ENCODE measurements around the gene TENT4A.

The TENT4A gene

GRCh38 chr5:6700685-6701355 lies 12.4 kb upstream of the TENT4A start:
- no peak for DNase-seq (ENCODE audit: low read depth)

GRCh38 chr5:6701491-6701890 lies 11.7 kb upstream of the TENT4A start:
- no peak for DNase-seq (ENCODE audit: low read depth)

DNA sequence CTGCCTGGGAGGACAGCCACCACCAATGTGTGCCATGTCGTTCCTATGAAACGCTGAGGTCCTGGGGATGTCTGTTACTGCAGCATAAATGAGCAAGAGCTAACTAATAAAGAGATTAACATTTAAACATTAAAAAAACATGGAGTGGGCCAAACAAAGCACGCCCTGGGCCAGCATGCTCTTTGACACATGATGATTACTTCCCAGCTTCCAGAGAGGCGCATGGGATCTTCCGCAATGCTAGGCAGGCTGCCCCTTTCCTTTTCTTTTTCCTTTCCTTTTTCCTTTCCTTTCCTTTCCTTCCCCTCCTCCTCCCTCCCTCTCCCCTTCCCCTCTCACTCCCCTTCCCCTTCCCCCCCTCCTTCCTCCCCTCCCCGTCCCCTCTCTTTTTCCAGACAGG lies 10.6 kb upstream of the TENT4A start:
- DNase-seq (ENCODE audit: low read depth): no peak

DNA sequence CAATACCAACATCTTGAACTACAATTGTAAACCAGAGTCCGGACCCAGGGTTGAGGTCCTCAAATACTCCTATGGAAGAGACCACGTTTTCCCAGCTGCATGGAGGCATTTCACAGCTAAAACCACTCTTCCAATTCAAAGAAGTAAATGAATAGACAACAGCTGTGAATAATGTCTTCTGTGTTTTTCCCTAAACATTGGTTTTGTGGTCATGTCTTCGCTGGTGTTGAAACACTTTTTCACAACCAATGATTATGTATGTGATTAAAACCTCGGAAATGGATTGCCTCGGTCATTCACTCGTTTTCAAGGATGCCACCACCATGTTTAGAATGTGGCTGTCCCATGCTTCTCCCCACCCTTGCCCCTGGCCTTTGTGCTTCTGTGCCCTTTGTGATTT lies 9.4 kb upstream of the TENT4A start:
- DNase-seq (ENCODE audit: low read depth): no peak

GRCh38 chr5:6704361-6704851 lies 8.8 kb upstream of the TENT4A start:
- no peak for DNase-seq (ENCODE audit: low read depth)

GRCh38 chr5:6705088-6705487 lies 8.1 kb upstream of the TENT4A start:
- no peak for DNase-seq (ENCODE audit: low read depth)

DNA sequence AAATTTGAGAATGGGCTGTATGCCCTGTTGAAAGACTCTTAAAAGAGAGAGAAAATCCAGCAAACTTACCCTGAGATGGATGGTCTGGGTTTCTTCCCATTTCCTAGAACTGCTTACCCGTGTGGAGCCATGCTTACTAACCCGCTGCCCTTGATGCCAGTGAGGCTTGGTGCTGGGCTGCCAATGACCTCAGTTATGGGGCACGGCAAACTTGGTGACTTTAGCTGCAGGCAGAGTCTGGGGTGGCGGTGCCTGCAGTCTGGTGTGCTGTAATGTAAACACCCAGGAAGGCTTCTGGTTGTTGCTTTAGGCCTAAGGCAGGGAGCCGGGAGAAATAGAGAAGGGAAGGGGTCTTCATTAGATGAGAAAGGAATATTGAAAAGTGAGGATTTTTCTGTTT lies 7.3 kb upstream of the TENT4A start:
- DNase-seq (ENCODE audit: low read depth): no peak

DNA sequence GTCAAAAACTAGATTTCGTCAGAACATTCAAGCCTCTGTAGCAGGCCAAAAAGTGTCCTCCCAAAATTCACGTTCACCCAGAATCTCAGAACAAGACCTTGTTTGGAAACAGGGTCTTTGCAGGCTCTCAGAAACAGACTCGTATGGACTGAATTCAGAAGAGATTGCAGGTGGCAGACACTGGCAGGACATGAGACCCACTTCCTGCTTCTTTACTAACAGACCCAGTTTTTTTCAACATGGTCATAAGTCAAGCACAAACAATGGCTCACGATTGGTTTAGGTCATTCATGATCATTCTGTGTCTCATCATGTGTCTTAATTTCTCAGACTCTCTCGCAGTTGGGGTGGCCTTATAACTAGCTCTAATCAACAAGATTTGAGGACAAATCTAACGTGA lies 5.4 kb upstream of the TENT4A start:
- DNase-seq (ENCODE audit: low read depth): no peak

- no peak for DNase-seq (ENCODE audit: low read depth)
Observed at GRCh38 chr5:6708814-6709213, 4.4 kb upstream of the TENT4A start.

- DNase-seq (ENCODE audit: low read depth): no peak
Observed at GRCh38 chr5:6710070-6710469, 3.2 kb upstream of the TENT4A start.

DNA sequence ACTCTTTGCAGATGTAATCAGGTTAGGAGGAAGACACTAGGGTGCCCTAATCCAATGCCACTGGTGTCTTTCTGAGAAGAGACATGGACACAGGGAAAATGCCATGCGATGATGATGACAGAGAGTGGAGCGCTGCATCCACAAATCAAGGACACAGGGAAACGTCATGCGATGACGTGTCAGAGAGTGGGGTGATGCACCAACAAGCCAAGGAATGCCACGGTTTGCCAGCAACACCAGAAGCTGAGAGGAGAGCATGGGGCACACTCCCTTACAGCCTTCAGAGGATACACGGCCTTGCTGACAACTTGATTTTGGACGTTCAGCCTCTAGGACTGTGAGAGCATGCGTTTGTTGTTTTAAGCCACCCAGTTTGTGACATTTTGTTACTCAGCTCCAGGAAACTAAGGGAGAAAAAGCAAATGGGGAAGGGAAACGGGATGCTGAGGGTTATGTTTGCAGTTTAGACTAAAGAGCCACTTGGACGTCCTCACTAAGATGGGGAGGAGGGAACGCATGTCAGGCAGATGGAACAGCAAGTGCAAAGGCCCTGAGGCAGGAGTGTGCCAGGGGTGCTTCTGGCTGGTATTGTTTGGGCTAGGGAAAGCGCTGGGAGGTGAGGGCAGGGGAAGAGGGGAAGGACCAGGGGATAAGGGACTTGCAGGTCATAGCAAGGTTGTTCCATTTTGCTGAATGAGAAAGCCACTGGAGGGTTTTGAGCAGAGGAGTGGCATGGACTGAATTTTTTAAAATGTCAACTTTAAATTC lies 2.5 kb upstream of the TENT4A start:
- DNase-seq (ENCODE audit: low read depth): no peak

- no peak for DNase-seq (ENCODE audit: low read depth)
Observed at GRCh38 chr5:6711409-6712141, 1.7 kb upstream of the TENT4A start.

- peak; percentile 33 for DNase-seq (ENCODE audit: low read depth)
Observed at GRCh38 chr5:6712142-6712576, 1.1 kb upstream of the TENT4A start.

DNA sequence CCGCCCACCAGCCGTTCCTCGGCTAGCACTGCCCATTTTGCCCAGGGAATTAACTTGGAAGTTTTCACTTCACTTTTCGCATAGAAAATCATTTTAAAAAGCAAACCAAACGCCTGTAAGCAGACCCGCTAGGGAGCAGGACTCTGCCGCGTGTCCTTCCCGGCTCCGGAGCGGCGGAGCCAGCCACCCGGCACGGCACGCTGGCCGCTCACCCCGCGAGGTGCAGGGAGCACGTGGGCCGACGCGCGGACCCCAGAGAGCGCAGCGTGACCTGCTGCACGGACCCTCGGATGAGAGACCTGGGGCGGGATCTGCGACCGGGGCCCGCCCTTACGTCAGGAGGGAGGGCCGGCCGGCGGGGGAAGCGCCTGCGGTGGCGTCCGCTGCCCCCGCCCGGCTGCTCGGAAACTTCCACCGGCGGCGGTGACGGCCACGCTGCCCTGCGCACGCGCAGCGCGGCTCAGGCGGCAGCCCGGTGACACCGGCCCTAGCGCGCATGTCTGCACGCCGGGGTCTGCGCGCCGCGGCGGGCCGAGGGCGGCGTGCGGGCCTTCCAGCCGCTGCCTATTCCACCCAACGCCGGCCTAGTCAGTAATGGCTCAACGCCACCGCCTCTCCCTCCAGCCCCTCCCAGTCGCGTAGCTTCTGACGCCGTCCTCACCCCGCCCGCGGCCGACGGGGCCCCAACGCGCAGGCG lies 507 bp upstream of the TENT4A start:
- peak; percentile 98 for DNase-seq (ENCODE audit: low read depth)

DNA sequence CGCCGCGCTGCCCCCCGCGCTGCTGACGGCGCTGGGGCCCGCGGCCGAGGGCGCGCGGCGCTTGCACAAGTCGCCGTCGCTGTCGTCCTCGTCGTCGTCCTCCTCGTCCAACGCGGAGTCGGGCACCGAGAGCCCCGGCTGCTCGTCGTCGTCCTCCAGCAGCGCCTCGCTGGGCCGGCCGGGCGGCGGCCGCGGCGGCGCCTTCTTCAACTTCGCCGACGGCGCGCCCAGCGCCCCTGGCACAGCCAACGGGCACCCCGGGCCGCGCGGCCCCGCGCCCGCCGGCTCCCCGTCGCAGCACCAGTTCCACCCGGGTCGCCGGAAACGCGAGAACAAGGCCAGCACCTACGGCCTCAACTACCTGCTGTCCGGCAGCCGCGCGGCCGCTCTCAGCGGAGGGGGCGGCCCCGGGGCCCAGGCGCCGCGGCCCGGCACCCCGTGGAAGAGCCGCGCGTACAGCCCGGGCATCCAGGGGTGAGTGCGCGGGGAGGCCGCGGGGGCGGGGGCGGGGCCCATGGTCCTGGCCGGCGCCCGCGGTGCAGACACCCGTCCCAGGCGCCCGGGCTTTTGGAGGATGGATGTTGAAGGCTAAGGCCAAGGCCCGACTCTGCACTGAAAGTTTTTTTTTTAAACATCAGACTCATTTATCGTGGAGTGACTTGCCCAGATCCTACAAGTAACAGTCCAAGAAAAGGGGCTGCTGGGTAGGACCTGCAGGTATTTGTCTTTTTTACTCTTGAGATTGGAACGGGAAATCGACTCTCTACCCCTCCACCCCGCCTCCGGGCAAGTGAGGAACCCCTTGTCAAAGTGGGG lies 1.2 kb downstream of the TENT4A start:
- DNase-seq (ENCODE audit: low read depth): peak; percentile 10

DNA sequence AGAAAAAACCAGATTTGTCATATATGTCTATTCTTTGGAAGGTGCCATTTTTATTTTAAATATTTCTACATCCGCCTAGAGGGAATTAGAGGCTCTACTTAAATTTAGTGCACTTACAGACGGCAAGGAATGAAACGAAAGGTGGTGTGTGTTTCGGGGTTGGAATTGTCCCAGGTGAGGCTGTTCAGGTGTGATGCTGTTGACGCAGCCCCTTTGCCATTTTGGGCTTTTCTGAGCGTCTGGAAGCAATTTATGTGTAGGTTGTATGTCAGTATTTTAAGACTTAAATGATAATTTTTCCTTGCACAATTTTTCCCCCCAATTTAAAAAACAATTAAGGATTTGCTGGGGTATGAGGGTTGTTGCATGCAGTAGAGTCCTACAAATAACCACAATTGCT lies 2.0 kb downstream of the TENT4A start:
- no peak for DNase-seq (ENCODE audit: low read depth)

DNA sequence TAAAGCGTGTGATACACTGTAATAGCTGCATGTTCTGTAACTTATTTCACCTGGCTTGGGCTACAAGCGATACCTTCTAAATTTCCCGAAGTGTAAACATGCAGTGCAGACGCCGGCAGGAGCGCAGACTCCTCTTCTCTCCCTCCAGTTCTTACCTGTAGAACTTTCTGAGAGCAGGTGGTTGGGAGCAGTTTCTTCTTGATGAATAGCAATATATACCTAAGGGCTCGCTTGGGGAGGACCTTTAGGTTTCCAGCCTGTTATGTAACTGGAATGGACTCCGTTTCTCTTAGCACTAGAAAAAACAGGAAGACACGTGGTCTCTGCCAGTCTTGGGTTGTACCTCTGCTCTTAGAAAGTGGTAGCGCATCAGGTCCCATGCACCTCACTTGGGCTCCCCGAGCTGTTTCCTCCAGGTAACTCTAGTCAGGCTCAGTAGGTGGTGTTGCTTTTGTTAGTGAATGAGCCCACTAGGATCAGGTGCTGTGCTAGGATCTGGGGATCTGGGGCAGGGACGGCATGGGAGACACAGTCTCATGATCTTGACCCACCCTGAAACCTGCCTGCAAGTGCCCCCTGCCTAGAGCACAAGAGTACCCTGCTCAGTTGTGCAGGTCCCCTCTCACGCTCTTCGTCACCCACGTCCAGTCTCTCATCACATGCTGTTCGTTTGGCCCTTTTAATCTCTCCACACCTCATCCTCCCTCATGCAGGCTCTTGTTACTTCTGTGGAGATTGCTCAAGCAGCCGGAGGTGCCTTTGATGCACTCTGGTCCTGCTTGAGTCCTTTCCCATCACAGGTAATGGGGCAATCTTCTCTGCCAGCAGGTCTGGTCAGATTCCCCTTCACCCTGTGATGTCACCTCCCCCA lies 2.8 kb downstream of the TENT4A start:
- no peak for DNase-seq (ENCODE audit: low read depth)

- no peak for DNase-seq (ENCODE audit: low read depth)
Observed at GRCh38 chr5:6716629-6717149, 3.5 kb downstream of the TENT4A start.

GRCh38 chr5:6717247-6717646 lies 4.0 kb downstream of the TENT4A start:
- DNase-seq (ENCODE audit: low read depth): no peak

DNA sequence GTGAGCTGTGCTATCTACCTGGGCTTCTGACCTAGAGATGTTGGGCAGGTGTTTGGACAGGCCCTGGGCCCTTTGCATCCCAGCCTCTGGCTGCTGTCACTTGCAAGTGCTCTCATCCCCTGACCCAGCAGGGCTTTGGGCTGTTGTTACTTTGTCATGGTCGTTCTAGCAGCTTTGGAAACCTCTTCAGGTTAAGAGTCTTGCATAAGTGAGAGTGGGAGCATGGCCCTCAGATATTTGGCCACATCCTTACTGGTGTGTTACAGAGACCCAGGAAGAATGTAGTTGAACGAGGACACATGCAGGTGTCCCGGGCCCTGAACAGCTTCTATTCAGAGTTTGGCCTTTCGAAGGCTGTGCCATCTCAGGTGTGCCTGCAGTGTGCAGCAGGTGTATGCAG lies 4.5 kb downstream of the TENT4A start:
- DNase-seq (ENCODE audit: low read depth): no peak
